BJ (cell line): Measurements from ENCODE around the gene PBX3. TPM values are rescaled to one million over a fixed set of nuclear protein-coding genes. Genes with fewer than 3 reads are reported as not detected.

Experiments
- CTCF ChIA-PET: fragments of 350-600 bp; formaldehyde crosslinking; extraction: SDS; loops from one replicate; lab custom pipeline; 2021; ENCODE audit warnings: antibody characterized with exemption, inconsistent platforms; lab: Yijun Ruan, JAX
- POLR2A ChIA-PET: fragments of 300-600 bp; sonication (Branson Sonifier 250); formaldehyde crosslinking; extraction: SDS; loops from one replicate; lab custom pipeline; 2021; ENCODE audit warnings: antibody characterized with exemption; lab: Charles Lee
- DNase-seq: peaks from one replicate; pipeline ENCODE4 v3.0.0-alpha.2; 2011; ENCODE audit warnings: low read depth
- H3K27me3 ChIP-seq: 2 replicates; pipeline ENCODE4 v1.6.0; 2011; ENCODE audit warnings: low read length; ENCODE audit not compliant: control insufficient read depth, insufficient read depth
- H3K36me3 ChIP-seq: 2 replicates; pipeline ENCODE4 v1.5.1; 2011; ENCODE audit warnings: low read length; ENCODE audit not compliant: control insufficient read depth, insufficient read depth
- H3K4me3 ChIP-seq: 2 replicates; pipeline ENCODE4 v1.5.1; 2011; ENCODE audit warnings: low read depth, mild to moderate bottlenecking, control low read depth, low read length
- CTCF ChIP-seq: IDR thresholded peaks from 2 replicates; pipeline ENCODE4 v1.5.1; 2011; ENCODE audit warnings: low read depth, mild to moderate bottlenecking, control low read depth, inconsistent platforms, low read length, moderate library complexity; ENCODE audit not compliant: insufficient read depth
- polyA plus RNA-seq: library from polyadenylated mRNA; depleted of rRNA; stranded (reverse); fragments of >200 nt; gene quantifications from 2 replicates; pipeline ENCODE4 v1.2.3, GENCODE V29; 2011

The PBX3 gene
- polyA plus RNA-seq, 1 experiment, result 27.9 TPM

GRCh38 chr9:125995706-125996105 is 248.5 kb downstream of the PBX3 start:
- ChIA-PET POLR2A (no interaction called here), CTCF (no interaction called here)
- Histone ChIP-seq H3K27me3 (peaks cover 3% of the 10 kb centered on the region), H3K36me3 (no peaks in the 10 kb centered on the region), H3K4me3 (no peak overlapping the region)
- DNase-seq, result no peak
- no peak for TF ChIP-seq CTCF

- H3K4me3 ChIP-seq, result no peak overlapping the region
- CTCF ChIA-PET, result no interaction called here
Observed at GRCh38 chr9:125996791-125997190, 249.6 kb downstream of the PBX3 start.

GRCh38 chr9:125997196-125997823 is 250.1 kb downstream of the PBX3 start:
- CTCF ChIA-PET, result no interaction called here
- H3K4me3 ChIP-seq, result no peak overlapping the region
- no peaks in the 10 kb centered on the region for H3K36me3 ChIP-seq
- no peak for TF ChIP-seq CTCF
- H3K27me3 ChIP-seq, result peaks cover 3% of the 10 kb centered on the region
- no peak for DNase-seq
- POLR2A ChIA-PET, result no interaction called here

More at GRCh38 chr9:125996791-125997190, 249.6 kb downstream of the PBX3 start:
- Histone ChIP-seq H3K27me3 (peaks cover 3% of the 10 kb centered on the region), H3K36me3 (no peaks in the 10 kb centered on the region)
- no peak for TF ChIP-seq CTCF
- no peak for DNase-seq
- POLR2A ChIA-PET, result no interaction called here

- ChIA-PET POLR2A (no interaction called here), CTCF (no interaction called here)
- Histone ChIP-seq H3K36me3 (no peaks in the 10 kb centered on the region), H3K27me3 (peaks cover 3% of the 10 kb centered on the region), H3K4me3 (no peak overlapping the region)
- no peak for TF ChIP-seq CTCF
- no peak for DNase-seq
Observed at GRCh38 chr9:125998837-125999503, 251.8 kb downstream of the PBX3 start.

GRCh38 chr9:125999504-125999881 is 252.3 kb downstream of the PBX3 start:
- no peaks in the 10 kb centered on the region for H3K36me3 ChIP-seq

More at GRCh38 chr9:125999504-125999881, 252.3 kb downstream of the PBX3 start:
- Histone ChIP-seq H3K27me3 (peaks cover 3% of the 10 kb centered on the region), H3K4me3 (no peak overlapping the region)
- no peak for DNase-seq
- TF ChIP-seq CTCF, result no peak
- ChIA-PET CTCF (no interaction called here), POLR2A (no interaction called here)
